ENCODE data around the gene IWS1. TPM values are rescaled to one million over a fixed set of nuclear protein-coding genes. Genes with fewer than 3 reads are reported as not detected.
"Not testable (repeated sequence)": the region's sequence is repeated elsewhere in the genome, so short reads cannot be mapped to it uniquely, and the experiment has no call there.

IWS1 gene
- polyA plus RNA-seq = 53.1 TPM
- long read RNA-seq, donor 1, partial matches to known transcripts = 5 of 7 reads
- long read RNA-seq, donor 1, other reads (novel, unspliced or antisense) = 0 of 7 reads
- long read RNA-seq, donor 2, partial matches to known transcripts = 10 of 13 reads
- long read RNA-seq, donor 2, other reads (novel, unspliced or antisense) = 0 of 13 reads
- long read RNA-seq, donor 3 = 0 reads
- long read RNA-seq, donor 4 = 0 reads
- long read RNA-seq, donor 5, partial matches to known transcripts = 5 of 9 reads
- long read RNA-seq, donor 5, other reads (novel, unspliced or antisense) = 0 of 9 reads
- long read RNA-seq, donor 6, partial matches to known transcripts = 28 of 36 reads
- long read RNA-seq, donor 6, other reads (novel, unspliced or antisense) = 0 of 36 reads
- long read RNA-seq, donor 7, partial matches to known transcripts = 33 of 35 reads
- long read RNA-seq, donor 7, other reads (novel, unspliced or antisense) = 0 of 35 reads
- long read RNA-seq, donor 8, partial matches to known transcripts = 20 of 22 reads
- long read RNA-seq, donor 8, other reads (novel, unspliced or antisense) = 0 of 22 reads
- long read RNA-seq, donor 9, partial matches to known transcripts = 20 of 20 reads
- long read RNA-seq, donor 9, other reads (novel, unspliced or antisense) = 0 of 20 reads
- long read RNA-seq, donor 10, partial matches to known transcripts = 6 of 11 reads
- long read RNA-seq, donor 10, other reads (novel, unspliced or antisense) = 0 of 11 reads
- long read RNA-seq, donor 11, partial matches to known transcripts = 7 of 10 reads
- long read RNA-seq, donor 11, other reads (novel, unspliced or antisense) = 0 of 10 reads

DNA sequence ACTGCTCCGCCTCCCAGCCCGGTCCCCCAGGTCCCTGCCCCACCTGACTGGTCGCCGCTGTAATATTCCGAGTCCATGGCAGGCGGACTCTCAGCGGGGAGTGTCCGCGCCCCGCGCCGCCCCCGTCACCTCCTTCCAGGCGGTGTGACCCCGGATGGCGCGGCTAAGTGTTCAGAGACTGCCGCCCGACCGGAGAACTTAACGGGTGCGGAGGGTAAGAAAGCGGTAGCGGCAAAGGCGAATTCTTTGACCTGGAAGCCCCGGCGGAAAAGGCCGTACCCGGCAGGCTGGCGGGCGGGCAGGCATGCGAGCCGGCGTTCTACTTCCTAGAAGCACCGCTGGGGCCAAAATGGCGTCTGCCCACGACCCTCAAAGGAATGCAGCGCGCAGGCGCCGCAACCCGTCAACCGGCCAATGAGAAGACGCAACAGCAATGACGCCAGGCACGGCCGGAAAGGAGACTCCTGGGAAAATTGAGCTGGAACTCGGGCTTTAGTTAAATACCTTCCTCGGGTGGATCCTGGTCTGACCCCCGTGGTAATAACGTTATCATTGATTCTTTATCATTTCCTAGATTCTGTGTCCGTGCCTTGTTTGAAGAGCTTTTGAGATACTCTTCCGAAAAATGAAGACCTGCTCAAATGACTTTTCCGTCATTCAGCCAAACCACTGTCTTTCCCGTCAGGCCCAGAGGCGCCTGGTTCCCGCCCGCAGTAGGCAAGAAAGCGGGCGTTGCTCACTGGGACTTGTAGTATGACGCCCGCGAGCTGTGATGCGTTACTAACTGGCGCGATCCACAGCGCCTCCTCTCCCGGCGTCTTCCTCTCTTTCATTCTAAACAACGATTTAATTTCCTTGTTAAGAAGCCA is at the start of gene IWS1:
Gene IWS1 (minus strand): TSS at position 358 of the 869 bp plus-strand sequence. CDS start 281 bp downstream, at position 77.
- DNase-seq = peak; percentile 97 to 98
- peak within 1 kb of the TSS; percentile 92 for H3K4me3 ChIP-seq (ENCODE audit: low read length)
- H3K36me3 ChIP-seq (ENCODE audit: control insufficient read depth, insufficient read depth, low read length) = peaks cover 22% of the 10 kb centered on the region
- WGBS (ENCODE audit: insufficient coverage, low lambda C conversion rate) = no CpG with 5 or more reads among the region's 70 CpGs
- no peaks in the 10 kb centered on the region for H3K9me3 ChIP-seq (ENCODE audit: control insufficient read depth, low read depth, low read length)
- peaks cover 29% of the 10 kb centered on the region for H3K4me1 ChIP-seq (ENCODE audit: control insufficient read depth, insufficient read depth, low read length)
- H3K27me3 ChIP-seq (ENCODE audit: control insufficient read depth, insufficient read depth, low read length) = no peaks in the 10 kb centered on the region
- H3K27ac ChIP-seq (ENCODE audit: low read length) = peak within 1 kb of the TSS; percentile 100

DNA sequence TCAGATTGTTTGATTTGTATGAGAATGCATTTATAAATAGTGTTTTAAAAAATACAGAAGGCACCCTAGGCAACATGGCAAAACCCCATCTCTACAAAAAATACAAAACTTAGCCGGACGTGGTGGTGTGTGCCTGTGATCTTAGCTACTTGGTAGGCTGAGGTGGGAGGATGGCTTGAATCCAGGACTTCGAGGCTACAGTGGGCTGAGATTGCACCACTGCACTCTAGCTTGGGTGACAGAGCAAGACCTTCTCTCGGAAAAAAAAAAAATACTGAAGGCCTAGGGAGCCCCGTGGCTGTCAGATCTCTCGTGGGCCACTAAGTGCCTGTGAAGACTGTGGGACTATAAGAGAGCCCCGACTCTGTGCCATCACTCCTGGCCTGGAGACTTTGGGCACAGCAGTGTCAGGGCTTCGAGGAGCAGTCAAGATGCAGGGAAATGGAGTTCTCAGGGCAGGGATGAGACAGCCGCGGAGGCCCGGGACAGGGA is 49.7 kb upstream of the IWS1 start:
- DNase-seq = no peak
- H3K27ac ChIP-seq (ENCODE audit: low read length) = no peak overlapping the region
- peaks cover 67% of the 10 kb centered on the region for H3K36me3 ChIP-seq (ENCODE audit: control insufficient read depth, insufficient read depth, low read length)

DNA sequence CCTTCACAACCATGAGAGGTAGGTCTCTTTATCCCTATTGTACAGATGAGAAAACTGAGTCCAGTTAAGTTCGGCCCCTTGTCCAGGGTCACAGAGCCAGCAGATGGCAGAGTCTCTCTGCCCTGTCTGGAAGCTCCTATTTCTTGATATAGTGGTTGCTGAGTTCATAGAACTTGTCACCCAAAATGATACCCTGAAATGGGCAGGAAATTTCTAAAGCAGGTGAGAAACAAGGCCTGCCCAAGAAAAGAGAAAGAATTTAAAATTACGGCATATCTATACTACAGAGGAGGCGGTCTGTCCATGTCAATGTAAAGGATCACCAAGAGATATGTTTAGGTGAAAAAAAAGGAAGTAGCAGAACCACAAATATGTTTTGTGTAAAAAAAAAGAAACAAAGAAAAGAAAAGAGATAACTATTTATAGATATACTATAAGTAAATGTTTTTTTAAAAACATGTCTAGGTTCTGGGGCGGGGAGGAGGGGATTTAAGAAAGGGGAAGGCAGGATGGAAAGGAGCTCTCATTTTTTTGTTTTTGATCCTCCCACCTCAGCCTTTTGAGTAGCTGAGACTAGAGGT is 49.0 kb upstream of the IWS1 start:
- Histone ChIP-seq H3K4me3 (ENCODE audit: low read length) (no peak overlapping the region), H3K27me3 (ENCODE audit: control insufficient read depth, insufficient read depth, low read length) (no peaks in the 10 kb centered on the region), H3K9me3 (ENCODE audit: control insufficient read depth, low read depth, low read length) (no peaks in the 10 kb centered on the region), H3K4me1 (ENCODE audit: control insufficient read depth, insufficient read depth, low read length) (no peaks in the 10 kb centered on the region), H3K27ac (ENCODE audit: low read length) (no peak overlapping the region), H3K36me3 (ENCODE audit: control insufficient read depth, insufficient read depth, low read length) (peaks cover 63% of the 10 kb centered on the region)
- WGBS (ENCODE audit: insufficient coverage, low lambda C conversion rate) = 91% methylated on average over 2 of the region's 4 CpGs
- no peak for DNase-seq

More for the DNA sequence above, 49.7 kb upstream of the IWS1 start:
- no peak overlapping the region for H3K4me3 ChIP-seq (ENCODE audit: low read length)
- no peaks in the 10 kb centered on the region for H3K27me3 ChIP-seq (ENCODE audit: control insufficient read depth, insufficient read depth, low read length)
- no peaks in the 10 kb centered on the region for H3K4me1 ChIP-seq (ENCODE audit: control insufficient read depth, insufficient read depth, low read length)
- H3K9me3 ChIP-seq (ENCODE audit: control insufficient read depth, low read depth, low read length) = no peaks in the 10 kb centered on the region
- no CpG with 5 or more reads among the region's 11 CpGs for WGBS (ENCODE audit: insufficient coverage, low lambda C conversion rate)

DNA sequence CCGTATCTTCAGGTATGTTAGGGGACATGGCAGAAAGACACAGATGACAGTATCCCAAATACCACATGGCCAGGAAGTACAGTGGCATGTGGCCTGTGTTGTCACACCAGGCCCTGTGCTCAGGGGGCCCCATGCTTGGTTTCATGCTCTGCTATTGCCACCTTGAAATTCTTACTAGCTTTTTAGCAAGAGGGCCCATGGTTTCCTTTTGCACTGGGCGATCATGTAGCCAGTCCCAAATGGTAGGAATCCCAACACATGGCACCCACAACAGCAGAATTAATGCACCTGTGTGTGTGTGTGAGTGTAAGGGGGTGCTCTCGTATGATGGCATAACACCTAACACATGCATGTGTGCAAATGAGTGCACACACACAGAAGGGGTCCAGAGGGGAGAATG is 48.4 kb upstream of the IWS1 start:
- Histone ChIP-seq H3K27ac (ENCODE audit: low read length) (no peak overlapping the region), H3K4me1 (ENCODE audit: control insufficient read depth, insufficient read depth, low read length) (no peaks in the 10 kb centered on the region), H3K4me3 (ENCODE audit: low read length) (no peak overlapping the region), H3K9me3 (ENCODE audit: control insufficient read depth, low read depth, low read length) (no peaks in the 10 kb centered on the region), H3K36me3 (ENCODE audit: control insufficient read depth, insufficient read depth, low read length) (peaks cover 62% of the 10 kb centered on the region), H3K27me3 (ENCODE audit: control insufficient read depth, insufficient read depth, low read length) (no peaks in the 10 kb centered on the region)
- DNase-seq = no peak
- WGBS (ENCODE audit: insufficient coverage, low lambda C conversion rate) = no CpG with 5 or more reads among the region's 3 CpGs

DNA sequence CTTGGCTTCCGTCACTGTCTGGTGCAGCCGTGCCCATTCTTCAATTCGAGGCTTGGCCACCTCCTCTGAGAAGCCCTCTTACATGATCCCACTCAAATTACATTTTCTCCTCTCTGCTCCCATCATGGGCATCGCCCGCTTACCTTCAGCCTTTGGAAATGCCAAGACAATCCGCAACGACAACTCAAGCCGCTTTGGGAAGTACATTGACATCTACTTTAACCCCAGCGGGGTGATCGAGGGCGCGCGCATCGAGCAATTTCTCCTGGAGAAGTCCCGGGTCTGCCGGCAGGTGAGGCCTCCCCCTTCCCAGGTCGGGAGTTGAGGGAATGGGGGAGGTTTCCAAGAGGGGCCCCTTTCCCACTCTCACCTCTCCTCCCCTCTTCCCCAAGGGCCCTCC is 47.5 kb upstream of the IWS1 start:
- DNase-seq = no peak
- Histone ChIP-seq H3K9me3 (ENCODE audit: control insufficient read depth, low read depth, low read length) (no peaks in the 10 kb centered on the region), H3K27me3 (ENCODE audit: control insufficient read depth, insufficient read depth, low read length) (no peaks in the 10 kb centered on the region), H3K36me3 (ENCODE audit: control insufficient read depth, insufficient read depth, low read length) (peaks cover 64% of the 10 kb centered on the region), H3K27ac (ENCODE audit: low read length) (no peak overlapping the region), H3K4me3 (ENCODE audit: low read length) (no peak overlapping the region), H3K4me1 (ENCODE audit: control insufficient read depth, insufficient read depth, low read length) (no peaks in the 10 kb centered on the region)
- 80% methylated on average over 1 of the region's 17 CpGs for WGBS (ENCODE audit: insufficient coverage, low lambda C conversion rate)

DNA sequence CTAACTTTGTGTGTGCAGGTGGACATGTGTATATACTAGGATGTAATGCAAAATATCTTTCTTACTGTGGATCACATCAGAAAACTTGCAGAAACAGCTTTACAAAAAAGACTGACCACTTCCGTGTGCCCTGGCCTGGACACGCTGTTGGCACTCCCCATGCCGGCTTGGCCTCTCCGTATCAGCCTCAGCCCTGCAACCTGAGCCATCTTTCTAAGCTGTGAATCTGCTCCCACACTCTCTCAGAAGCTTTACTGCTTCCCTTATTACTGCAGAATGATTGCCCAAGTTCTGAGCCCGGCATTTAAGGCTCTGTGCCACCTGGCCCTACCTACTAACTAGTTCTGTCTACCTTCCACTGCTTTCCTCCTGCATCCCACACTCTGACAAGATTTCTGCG is 47.0 kb upstream of the IWS1 start:
- Histone ChIP-seq H3K9me3 (ENCODE audit: control insufficient read depth, low read depth, low read length) (no peaks in the 10 kb centered on the region), H3K4me3 (ENCODE audit: low read length) (no peak overlapping the region), H3K27me3 (ENCODE audit: control insufficient read depth, insufficient read depth, low read length) (no peaks in the 10 kb centered on the region), H3K4me1 (ENCODE audit: control insufficient read depth, insufficient read depth, low read length) (no peaks in the 10 kb centered on the region), H3K27ac (ENCODE audit: low read length) (no peak overlapping the region), H3K36me3 (ENCODE audit: control insufficient read depth, insufficient read depth, low read length) (peaks cover 63% of the 10 kb centered on the region)
- DNase-seq = no peak
- 100% methylated on average over 1 of the region's 6 CpGs for WGBS (ENCODE audit: insufficient coverage, low lambda C conversion rate)

DNA sequence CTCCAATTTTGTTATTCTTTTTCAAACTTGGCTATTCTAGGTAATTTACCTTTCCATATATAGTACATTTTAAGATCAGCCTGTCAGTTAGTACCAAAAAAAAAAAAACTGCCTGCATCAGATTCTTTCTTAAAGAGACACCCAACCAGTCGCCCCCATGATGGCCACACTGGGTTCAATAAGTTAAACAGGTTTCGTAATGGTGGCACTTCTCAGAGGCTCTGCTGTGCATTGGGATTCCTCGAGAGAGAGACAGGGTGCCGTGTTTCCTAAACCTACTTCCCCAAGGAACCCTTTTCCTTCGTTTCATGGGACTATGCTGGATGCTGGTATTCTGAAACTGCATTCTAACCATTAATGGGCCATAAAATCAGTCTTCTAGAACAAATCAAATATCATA is 46.6 kb upstream of the IWS1 start:
- no peak for DNase-seq
- Histone ChIP-seq H3K4me1 (ENCODE audit: control insufficient read depth, insufficient read depth, low read length) (no peaks in the 10 kb centered on the region), H3K27ac (ENCODE audit: low read length) (no peak overlapping the region), H3K27me3 (ENCODE audit: control insufficient read depth, insufficient read depth, low read length) (no peaks in the 10 kb centered on the region), H3K4me3 (ENCODE audit: low read length) (no peak overlapping the region), H3K9me3 (ENCODE audit: control insufficient read depth, low read depth, low read length) (no peaks in the 10 kb centered on the region), H3K36me3 (ENCODE audit: control insufficient read depth, insufficient read depth, low read length) (peaks cover 67% of the 10 kb centered on the region)
- no CpG with 5 or more reads among the region's 5 CpGs for WGBS (ENCODE audit: insufficient coverage, low lambda C conversion rate)

DNA sequence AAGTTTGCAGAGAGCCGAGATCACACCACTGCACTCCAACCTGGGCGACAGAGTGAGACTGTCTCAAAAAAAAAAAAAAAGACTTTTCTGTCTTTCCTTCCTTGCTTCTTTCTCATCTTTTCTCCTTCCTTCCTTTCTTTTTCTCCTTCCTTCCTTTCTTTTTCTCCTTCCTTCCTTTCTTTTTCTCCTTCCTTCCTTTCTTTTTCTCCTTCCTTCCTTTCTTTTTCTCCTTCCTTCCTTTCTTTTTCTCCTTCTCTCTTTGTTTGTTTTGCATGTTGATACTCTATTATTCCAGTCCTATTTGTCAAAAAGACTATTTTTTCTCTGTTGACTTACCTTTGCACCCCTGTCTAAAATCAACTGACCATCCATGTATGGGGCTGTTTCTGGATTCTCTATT is 46.1 kb upstream of the IWS1 start:
- H3K27ac ChIP-seq (ENCODE audit: low read length); DNase-seq; H3K4me1 ChIP-seq (ENCODE audit: control insufficient read depth, insufficient read depth, low read length); H3K4me3 ChIP-seq (ENCODE audit: low read length); H3K9me3 ChIP-seq (ENCODE audit: control insufficient read depth, low read depth, low read length); H3K27me3 ChIP-seq (ENCODE audit: control insufficient read depth, insufficient read depth, low read length): not testable (repeated sequence)
- WGBS (ENCODE audit: insufficient coverage, low lambda C conversion rate) = no CpG with 5 or more reads among the region's 2 CpGs
- peaks cover 68% of the 10 kb centered on the region for H3K36me3 ChIP-seq (ENCODE audit: control insufficient read depth, insufficient read depth, low read length)

DNA sequence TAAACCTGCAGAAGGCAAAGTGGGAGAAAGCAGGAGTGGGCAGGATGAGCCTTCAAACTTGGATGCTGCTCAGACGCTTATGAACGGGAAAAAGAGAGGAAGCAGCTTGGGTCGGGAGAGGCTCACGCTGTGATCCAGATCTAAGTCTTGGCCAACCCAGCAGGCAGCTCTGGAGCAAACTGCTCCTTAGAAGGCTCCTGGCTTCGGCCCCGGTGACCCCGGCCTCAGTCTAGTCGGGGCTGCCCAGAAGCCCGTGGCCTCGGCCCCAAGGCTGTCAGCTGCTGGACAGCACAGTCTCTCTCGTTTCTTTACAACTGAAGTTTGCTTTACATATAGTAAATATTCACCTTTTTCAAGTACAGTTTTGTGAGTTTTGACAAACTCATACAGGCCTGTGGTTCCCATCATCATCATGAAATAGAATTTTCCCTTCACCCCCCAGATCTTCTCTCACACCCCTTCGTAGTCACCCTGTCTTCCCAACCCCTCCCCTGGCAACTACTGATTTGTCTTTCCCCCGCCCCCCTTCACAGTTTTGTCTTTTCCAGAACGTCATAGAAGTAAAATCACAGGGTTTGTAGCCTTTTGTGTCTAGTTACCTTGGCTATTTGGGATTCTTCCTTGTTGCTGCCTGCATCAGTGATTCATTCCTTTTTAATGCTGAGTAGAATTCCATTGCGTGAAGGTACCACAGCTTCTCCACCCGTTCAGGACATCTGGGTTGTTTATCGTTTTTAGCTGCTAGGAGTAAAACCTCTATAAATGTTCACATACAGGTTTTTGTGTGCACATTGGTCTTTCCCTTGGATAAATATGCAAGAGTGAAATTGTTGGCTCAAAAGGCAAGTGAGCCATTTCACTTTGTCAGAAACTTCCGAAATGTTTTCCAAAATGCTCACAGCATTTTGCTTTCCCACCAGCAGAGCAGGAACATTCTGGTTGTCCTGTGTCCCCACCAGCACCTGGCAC is 44.3 kb upstream of the IWS1 start:
- Histone ChIP-seq H3K9me3 (ENCODE audit: control insufficient read depth, low read depth, low read length) (no peaks in the 10 kb centered on the region), H3K27me3 (ENCODE audit: control insufficient read depth, insufficient read depth, low read length) (no peaks in the 10 kb centered on the region), H3K27ac (ENCODE audit: low read length) (no peak overlapping the region), H3K36me3 (ENCODE audit: control insufficient read depth, insufficient read depth, low read length) (peaks cover 70% of the 10 kb centered on the region), H3K4me3 (ENCODE audit: low read length) (no peak overlapping the region), H3K4me1 (ENCODE audit: control insufficient read depth, insufficient read depth, low read length) (no peaks in the 10 kb centered on the region)
- no peak for DNase-seq
- 50% methylated on average over 2 of the region's 18 CpGs for WGBS (ENCODE audit: insufficient coverage, low lambda C conversion rate)

Measured in large intestine (tissue), 12 donors.